Measurements from ENCODE around the gene CHMP2A. TPM values are rescaled to one million over a fixed set of nuclear protein-coding genes. Genes with fewer than 3 reads are reported as not detected.
A peak's percentile ranks its signal among the peaks of the same experiment; 100 is the strongest.

The CHMP2A gene
- total RNA-seq, 2 experiments from 2014 or later, result 88.3 to 90.0 TPM

DNA sequence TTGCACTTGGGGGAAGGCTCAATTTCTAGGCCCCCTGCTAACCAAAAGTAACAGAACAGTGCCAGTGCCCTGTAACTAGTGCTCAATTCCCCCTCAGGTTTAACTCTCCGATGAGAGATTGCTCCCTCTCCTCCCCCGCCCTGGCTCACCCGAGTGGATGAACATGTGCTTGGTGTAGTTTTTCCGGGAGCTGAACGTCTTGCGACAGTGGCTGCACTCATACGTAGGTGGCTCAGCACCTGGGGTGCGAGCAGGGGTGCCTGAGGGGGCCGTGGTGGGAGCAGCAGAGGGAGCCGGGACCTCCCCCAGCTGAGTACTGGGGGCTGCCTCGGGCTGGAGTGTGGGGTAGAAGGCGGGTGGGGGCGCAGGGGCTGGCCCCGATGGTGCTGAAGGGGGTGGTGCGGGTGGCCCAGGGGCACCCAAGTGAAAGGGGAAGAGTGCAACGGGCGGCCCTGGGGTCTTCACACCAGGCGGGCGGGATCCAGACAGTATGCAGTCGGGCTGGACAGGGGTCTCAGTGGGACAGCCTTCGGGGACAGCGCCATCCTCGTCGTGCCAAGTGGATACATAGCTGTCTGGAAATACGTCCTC lies 38.6 kb downstream of the CHMP2A start:
- no peak for ATAC-seq
- peaks cover 20% of the 10 kb centered on the region for H3K36me3 Mint-ChIP-seq (ENCODE audit: low read depth)
- H3K27me3 Mint-ChIP-seq, result no peaks in the 10 kb centered on the region
- peak overlapping the region; percentile 88 for H3K4me3 Mint-ChIP-seq
- peaks cover 39% of the 10 kb centered on the region for H3K4me1 Mint-ChIP-seq (ENCODE audit: low read depth)
- no peaks in the 10 kb centered on the region for H3K9me3 Mint-ChIP-seq
- no peak overlapping the region for H3K27ac Mint-ChIP-seq
- ChIA-PET POLR2A (interaction anchor here (1.1 to 10.2 kb wide), 2 partner anchors 33 to 108 kb away, joined by 3 to 164 read pairs; partner anchors contain the start of genes CHMP2A, TRIM28 and ZNF584), CTCF (interaction anchor here (1.6 kb wide), 1 partner anchor 65 kb away, joined by 4 read pairs; no protein-coding TSS in a partner anchor)
- intact Hi-C loops (cut with micrococcal nuclease), result no loop called here
- TF ChIP-seq, protein P1, sequence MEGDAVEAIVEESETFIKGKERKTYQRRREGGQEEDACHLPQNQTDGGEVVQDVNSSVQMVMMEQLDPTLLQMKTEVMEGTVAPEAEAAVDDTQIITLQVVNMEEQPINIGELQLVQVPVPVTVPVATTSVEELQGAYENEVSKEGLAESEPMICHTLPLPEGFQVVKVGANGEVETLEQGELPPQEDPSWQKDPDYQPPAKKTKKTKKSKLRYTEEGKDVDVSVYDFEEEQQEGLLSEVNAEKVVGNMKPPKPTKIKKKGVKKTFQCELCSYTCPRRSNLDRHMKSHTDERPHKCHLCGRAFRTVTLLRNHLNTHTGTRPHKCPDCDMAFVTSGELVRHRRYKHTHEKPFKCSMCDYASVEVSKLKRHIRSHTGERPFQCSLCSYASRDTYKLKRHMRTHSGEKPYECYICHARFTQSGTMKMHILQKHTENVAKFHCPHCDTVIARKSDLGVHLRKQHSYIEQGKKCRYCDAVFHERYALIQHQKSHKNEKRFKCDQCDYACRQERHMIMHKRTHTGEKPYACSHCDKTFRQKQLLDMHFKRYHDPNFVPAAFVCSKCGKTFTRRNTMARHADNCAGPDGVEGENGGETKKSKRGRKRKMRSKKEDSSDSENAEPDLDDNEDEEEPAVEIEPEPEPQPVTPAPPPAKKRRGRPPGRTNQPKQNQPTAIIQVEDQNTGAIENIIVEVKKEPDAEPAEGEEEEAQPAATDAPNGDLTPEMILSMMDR (IDR thresholded peaks at IDR 0.05), result no peak
- DNase-seq, result no peak

DNA sequence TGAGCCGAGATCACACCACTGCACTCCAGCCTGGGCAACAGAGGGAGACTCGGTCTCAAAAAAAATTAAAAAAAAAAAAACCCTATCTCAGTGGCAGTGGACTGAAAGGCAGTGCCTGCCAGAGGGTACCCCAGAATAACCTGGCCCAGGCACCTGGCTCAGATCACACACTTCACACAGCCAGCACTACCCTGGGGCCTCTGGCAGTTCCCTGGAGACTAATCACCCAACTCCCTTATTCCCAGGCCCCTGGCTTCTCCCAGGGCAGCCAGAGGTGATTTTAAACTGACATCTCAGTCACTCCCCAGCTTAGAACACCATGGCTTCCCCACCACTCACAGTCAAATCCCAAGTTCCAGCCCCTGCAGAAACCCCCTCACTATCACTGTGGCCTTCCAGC lies 39.6 kb downstream of the CHMP2A start:
- TF ChIP-seq, protein P1 (IDR thresholded peaks at IDR 0.05), result no peak
- DNase-seq (no peak), ATAC-seq (no peak)
- Mint-ChIP-seq H3K4me3 (peak overlapping the region; percentile 88), H3K27ac (peak overlapping the region; percentile 56), H3K4me1 (ENCODE audit: low read depth) (peaks cover 35% of the 10 kb centered on the region), H3K27me3 (no peaks in the 10 kb centered on the region), H3K9me3 (no peaks in the 10 kb centered on the region), H3K36me3 (ENCODE audit: low read depth) (peaks cover 20% of the 10 kb centered on the region)
- intact Hi-C loops (cut with micrococcal nuclease), result no loop called here
- CTCF ChIA-PET, result interaction anchor here (1.6 kb wide), 1 partner anchor 66 kb away, joined by 4 read pairs; no protein-coding TSS in a partner anchor
- POLR2A ChIA-PET, result interaction anchor here (10.2 kb wide), 1 partner anchor 34 kb away, joined by 164 read pairs; the partner anchor contains the start of genes CHMP2A and TRIM28

DNA sequence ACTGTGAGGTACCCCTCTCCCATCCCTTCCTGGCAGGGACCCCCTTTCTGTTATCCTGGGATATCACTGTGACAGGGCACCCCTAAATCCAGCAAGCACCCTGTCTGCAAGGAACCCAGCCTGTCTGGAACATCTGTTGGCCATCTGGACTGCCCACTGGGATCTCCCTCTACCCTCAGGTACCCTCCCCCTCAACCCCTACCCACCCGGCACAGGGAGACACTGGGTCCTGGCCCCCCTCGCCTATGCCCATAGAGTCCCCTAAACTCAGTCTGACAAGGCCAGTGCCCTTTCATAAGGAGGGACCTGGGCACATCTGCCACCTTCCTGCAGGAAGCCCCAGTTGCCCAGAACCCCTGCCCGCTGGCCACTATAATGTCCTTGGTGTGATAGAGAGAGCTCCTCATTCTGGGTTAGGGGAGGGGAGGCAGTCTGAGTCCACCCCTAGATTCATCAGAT lies 40.3 kb downstream of the CHMP2A start:
- intact Hi-C loops (cut with micrococcal nuclease), result no loop called here
- CTCF ChIA-PET, result interaction anchor here (0.6 to 1.7 kb wide), 27 partner anchors 8 to 296 kb away, joined by 3 to 24 read pairs (median 4); partner anchors contain the start of genes CHMP2A, UBE2M and ZNF584
- H3K27ac Mint-ChIP-seq, result peak overlapping the region; percentile 93
- peaks cover 20% of the 10 kb centered on the region for H3K36me3 Mint-ChIP-seq (ENCODE audit: low read depth)
- H3K9me3 Mint-ChIP-seq, result no peaks in the 10 kb centered on the region
- DNase-seq (no peak), ATAC-seq (no peak)
- TF ChIP-seq, protein P1 (IDR thresholded peaks at IDR 0.05), result no peak
- H3K4me1 Mint-ChIP-seq (ENCODE audit: low read depth), result peaks cover 35% of the 10 kb centered on the region
- POLR2A ChIA-PET, result interaction anchor here (0.8 to 10.2 kb wide), 6 partner anchors 16 to 64 kb away, joined by 3 to 164 read pairs (median 4); partner anchors contain the start of genes CHMP2A and TRIM28
- H3K27me3 Mint-ChIP-seq, result no peaks in the 10 kb centered on the region
- H3K4me3 Mint-ChIP-seq, result peak overlapping the region; percentile 88

DNA sequence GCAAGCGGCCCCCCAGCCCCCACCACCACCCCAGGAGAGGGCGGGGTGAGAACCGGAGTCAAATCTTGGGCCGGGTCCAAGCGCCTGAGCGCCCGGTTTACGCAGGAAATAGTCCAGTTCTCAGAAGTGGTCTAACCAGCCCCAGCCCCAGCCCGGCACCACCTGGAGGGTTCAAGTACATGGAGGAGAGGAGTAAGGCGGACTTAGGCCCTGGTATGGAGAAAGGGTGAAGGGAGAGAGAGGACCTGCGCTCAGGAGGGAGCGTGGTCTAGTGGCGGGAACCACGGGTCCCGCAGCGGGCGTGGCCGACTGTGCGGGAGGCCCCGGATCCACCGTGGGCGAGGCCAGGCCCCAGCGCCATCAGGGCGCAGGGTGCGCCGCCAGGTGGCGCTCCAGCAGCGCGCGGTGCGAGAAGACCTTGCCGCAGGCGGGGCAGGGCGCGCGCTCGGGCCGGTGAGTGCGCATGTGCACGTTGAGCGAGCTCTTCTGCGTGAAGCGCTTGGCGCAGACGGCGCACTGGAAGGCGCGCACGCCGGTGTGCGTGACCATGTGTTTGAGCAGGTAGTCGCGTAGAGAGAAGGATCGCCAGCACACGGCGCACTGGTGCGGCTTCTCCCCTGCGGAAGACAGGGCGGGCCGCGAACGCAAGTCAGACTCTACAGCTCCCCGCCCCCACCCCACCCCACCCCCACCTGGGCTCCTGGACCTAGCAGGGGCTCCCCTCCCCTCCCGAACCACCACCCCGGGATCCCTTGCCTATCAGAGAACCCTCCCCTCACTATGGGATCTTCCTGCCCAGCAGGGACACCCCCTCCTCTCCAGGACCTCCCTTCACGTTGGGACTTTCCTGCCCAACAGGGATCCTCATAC lies 41.0 kb downstream of the CHMP2A start:
- H3K4me3 Mint-ChIP-seq, result peak overlapping the region; percentile 88
- no peaks in the 10 kb centered on the region for H3K9me3 Mint-ChIP-seq
- POLR2A ChIA-PET, result interaction anchor here (0.8 to 10.2 kb wide), 7 partner anchors 14 to 64 kb away, joined by 3 to 164 read pairs (median 4); partner anchors contain the start of genes CHMP2A and TRIM28
- H3K27ac Mint-ChIP-seq, result peak overlapping the region; percentile 93
- H3K27me3 Mint-ChIP-seq, result no peaks in the 10 kb centered on the region
- intact Hi-C loops (cut with micrococcal nuclease), result no loop called here
- TF ChIP-seq, protein P1 (IDR thresholded peaks at IDR 0.05), result peak; percentile 98
- CTCF ChIA-PET, result interaction anchor here (0.6 to 1.7 kb wide), 26 partner anchors 8 to 295 kb away, joined by 3 to 24 read pairs (median 4); partner anchors contain the start of genes CHMP2A, UBE2M and ZNF584
- peaks cover 35% of the 10 kb centered on the region for H3K4me1 Mint-ChIP-seq (ENCODE audit: low read depth)
- peak; percentile 91 for ATAC-seq
- peak; percentile 97 for DNase-seq
- peaks cover 20% of the 10 kb centered on the region for H3K36me3 Mint-ChIP-seq (ENCODE audit: low read depth)

Measured in activated CD8-positive, alpha-beta T cell treated with anti-CD3 and anti-CD28 coated beads for 36 hours (primary cell).